GM13976 (cell line): ENCODE measurements around the gene DSCAM.

Experiments used
- DNase-seq: peaks from one replicate; pipeline ENCODE4 v3.0.0; 2012; ENCODE audit warnings: low spot score
- CTCF ChIP-seq: IDR thresholded peaks from 2 replicates; pipeline ENCODE4 v1.5.1; 2012; ENCODE audit warnings: borderline replicate concordance, mild to moderate bottlenecking; ENCODE audit not compliant: insufficient read depth; ENCODE audit errors: extremely low read depth, missing control alignments, control extremely low read depth
- in situ Hi-C: fragments of 300-500 bp; cut with MboI; formaldehyde crosslinking; loops from one replicate; pipeline ENCODE4 v1.12.0; 2022; ENCODE audit warnings: low sequenced_read_pairs, mixed read lengths, inconsistent platforms; ENCODE audit not compliant: unreplicated experiment

Gene DSCAM

DNA sequence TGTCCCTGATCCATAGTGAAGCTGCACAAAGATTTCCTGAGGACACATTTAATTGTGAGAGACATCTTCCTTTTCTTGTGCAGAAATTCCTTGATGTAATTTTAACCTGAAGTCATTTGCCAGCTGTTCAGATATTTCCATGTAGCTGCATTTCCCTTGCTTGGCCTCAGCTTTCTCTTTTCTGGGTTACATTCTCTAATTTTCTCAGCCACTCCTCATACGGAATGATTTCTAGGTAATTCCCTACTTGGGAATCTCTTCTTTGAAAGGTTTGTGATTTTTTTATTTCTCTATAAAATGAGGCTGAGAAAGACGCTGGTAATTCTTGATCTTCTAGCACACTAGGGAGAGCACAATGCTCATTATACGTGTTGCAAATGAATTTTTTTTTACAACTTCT, 780.7 kb downstream of the DSCAM start:
- in situ Hi-C loops, result no loop called here

DNA sequence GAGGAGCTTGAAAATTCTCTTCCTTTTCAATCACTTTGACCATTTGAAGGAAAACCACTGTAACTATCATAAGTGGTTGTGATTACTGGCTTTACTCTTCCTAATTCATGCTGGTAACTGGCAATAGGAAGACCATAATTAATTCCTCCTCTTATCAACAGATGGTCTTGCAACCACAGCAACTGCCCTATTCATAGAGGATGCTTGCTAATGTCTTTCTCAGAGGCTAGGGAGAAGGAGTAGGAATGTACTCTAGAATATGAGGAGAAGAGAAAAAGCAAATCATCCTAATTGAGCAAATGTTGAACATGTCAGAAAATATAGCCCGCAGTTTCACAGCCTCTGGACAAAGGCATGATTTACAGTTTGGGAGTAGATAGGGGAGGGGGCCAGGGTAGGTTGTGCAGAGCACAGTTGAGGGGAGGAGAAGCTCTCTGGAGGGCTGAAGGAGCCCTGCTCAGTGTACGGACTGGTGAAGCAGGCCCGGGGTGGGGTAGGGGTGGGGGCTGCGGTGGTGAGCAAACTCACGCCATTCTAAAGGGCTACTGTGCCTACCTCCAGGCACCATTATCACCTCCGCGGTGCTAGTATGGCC, 786.8 kb downstream of the DSCAM start:
- in situ Hi-C loops, result no loop called here
- DNase-seq, result no peak
- no peak for TF ChIP-seq CTCF

More for the DNA sequence above, 780.7 kb downstream of the DSCAM start:
- no peak for DNase-seq
- TF ChIP-seq CTCF, result no peak

- in situ Hi-C loops, result no loop called here
- DNase-seq, result no peak
- no peak for TF ChIP-seq CTCF
Measured at GRCh38 chr21:40057331-40057730, 789.6 kb downstream of the DSCAM start.

- no peak for TF ChIP-seq CTCF
- in situ Hi-C loops, result no loop called here
- no peak for DNase-seq
Measured at GRCh38 chr21:40056031-40056430, 790.9 kb downstream of the DSCAM start.

GRCh38 chr21:40054403-40054802, 792.6 kb downstream of the DSCAM start:
- DNase-seq, result no peak
- TF ChIP-seq CTCF, result no peak
- in situ Hi-C loops, result no loop called here

GRCh38 chr21:40053007-40053406, 794.0 kb downstream of the DSCAM start:
- no peak for DNase-seq
- no peak for TF ChIP-seq CTCF

More at GRCh38 chr21:40053007-40053406, 794.0 kb downstream of the DSCAM start:
- in situ Hi-C loops, result no loop called here
